WERI-Rb-1 (cell line): ENCODE results near the gene VTI1B.

Source experiments
- DNase-seq: peaks from one replicate; pipeline ENCODE4 v3.0.0-alpha.2; 2020
- H3K27ac ChIP-seq: fragments of 250-450 bp; sonication (Bioruptor Pico); 2 replicates; pipeline ENCODE4 v1.5.1; 2020; ENCODE audit warnings: mild to moderate bottlenecking, moderate library complexity
- H3K27me3 ChIP-seq: fragments of 250-450 bp; sonication (Bioruptor Pico); 2 replicates; pipeline ENCODE4 v1.5.1; 2021; ENCODE audit warnings: mild to moderate bottlenecking, low read depth, moderate library complexity; ENCODE audit not compliant: insufficient read depth, severe bottlenecking
- H3K36me3 ChIP-seq: fragments of 250-450 bp; sonication (Bioruptor Pico); 2 replicates; pipeline ENCODE4 v1.5.1; 2020; ENCODE audit warnings: mild to moderate bottlenecking, moderate library complexity
- H3K4me3 ChIP-seq: 2 replicates; pipeline ENCODE4 v1.5.1; 2011; ENCODE audit warnings: low read depth, mild to moderate bottlenecking, control low read depth, low read length
- H3K9me3 ChIP-seq: fragments of 250-450 bp; sonication (Bioruptor Pico); 2 replicates; pipeline ENCODE4 v1.5.1; 2021; ENCODE audit warnings: mild to moderate bottlenecking, moderate library complexity; ENCODE audit not compliant: severe bottlenecking
- TF ChIP-seq, protein P1 (sequence below): IDR thresholded peaks from 2 replicates; pipeline ENCODE4 v1.5.1; 2011; ENCODE audit warnings: low read depth, mild to moderate bottlenecking, control low read depth, inconsistent platforms, low read length

The VTI1B gene

DNA sequence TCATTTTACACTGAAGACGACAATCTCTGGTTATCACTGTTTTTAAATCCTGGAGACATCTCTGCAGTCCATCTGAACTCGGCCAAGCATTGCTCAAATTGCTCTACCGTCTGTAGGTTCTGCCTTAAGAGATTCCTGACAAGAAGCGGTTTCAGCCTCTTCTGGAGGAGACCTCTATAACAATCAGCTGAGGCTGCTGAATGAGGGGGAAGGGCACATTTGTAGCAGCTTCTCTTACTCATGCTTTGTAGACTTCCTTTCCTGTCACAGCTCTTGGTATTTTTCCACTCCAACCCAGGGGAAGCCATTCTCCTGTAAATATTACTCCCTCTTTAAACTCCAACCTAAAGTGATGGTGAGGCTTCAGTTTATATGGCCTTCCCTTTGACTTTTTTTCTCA lies 51.8 kb downstream of the VTI1B start:
- TF ChIP-seq, protein P1, sequence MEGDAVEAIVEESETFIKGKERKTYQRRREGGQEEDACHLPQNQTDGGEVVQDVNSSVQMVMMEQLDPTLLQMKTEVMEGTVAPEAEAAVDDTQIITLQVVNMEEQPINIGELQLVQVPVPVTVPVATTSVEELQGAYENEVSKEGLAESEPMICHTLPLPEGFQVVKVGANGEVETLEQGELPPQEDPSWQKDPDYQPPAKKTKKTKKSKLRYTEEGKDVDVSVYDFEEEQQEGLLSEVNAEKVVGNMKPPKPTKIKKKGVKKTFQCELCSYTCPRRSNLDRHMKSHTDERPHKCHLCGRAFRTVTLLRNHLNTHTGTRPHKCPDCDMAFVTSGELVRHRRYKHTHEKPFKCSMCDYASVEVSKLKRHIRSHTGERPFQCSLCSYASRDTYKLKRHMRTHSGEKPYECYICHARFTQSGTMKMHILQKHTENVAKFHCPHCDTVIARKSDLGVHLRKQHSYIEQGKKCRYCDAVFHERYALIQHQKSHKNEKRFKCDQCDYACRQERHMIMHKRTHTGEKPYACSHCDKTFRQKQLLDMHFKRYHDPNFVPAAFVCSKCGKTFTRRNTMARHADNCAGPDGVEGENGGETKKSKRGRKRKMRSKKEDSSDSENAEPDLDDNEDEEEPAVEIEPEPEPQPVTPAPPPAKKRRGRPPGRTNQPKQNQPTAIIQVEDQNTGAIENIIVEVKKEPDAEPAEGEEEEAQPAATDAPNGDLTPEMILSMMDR, result no peak
- Histone ChIP-seq H3K9me3 (no peaks in the 10 kb centered on the region), H3K4me3 (no peak overlapping the region), H3K36me3 (peaks cover 53% of the 10 kb centered on the region), H3K27ac (no peak overlapping the region), H3K27me3 (no peaks in the 10 kb centered on the region)
- DNase-seq, result no peak

DNA sequence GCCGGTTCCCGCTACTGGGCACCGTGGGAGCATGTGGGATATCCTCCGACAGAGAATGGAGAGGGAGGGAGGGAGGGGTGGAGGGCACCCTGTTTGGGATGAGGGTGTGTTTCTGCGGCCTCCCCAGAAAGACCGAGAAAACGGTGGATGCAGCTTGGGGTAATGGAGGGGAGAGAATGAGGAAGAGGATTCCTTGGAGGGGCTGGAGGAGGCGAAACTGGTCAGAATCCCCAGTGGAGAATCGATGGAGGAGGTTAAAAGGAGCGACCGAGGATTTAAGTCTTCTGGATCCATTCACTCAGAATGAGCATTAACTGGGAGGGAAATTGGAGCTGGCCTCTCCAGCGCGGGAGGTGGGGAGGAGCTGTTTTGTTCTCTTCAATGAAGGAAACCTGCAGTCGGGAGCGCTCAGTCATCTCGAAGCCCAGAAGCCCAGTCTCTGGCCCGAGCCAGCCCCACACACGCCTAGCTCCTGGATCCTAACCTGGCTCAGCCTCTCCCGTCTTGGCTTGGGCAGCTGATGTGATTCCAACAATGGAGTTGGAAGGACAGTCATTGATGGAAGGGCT lies 54.1 kb downstream of the VTI1B start:
- peak overlapping the region; percentile 55 for H3K27ac ChIP-seq
- TF ChIP-seq, protein P1, result no peak
- H3K27me3 ChIP-seq, result no peaks in the 10 kb centered on the region
- peak; percentile 35 for DNase-seq
- no peaks in the 10 kb centered on the region for H3K9me3 ChIP-seq
- peak overlapping the region; percentile 89 for H3K4me3 ChIP-seq
- H3K36me3 ChIP-seq, result peaks cover 44% of the 10 kb centered on the region

DNA sequence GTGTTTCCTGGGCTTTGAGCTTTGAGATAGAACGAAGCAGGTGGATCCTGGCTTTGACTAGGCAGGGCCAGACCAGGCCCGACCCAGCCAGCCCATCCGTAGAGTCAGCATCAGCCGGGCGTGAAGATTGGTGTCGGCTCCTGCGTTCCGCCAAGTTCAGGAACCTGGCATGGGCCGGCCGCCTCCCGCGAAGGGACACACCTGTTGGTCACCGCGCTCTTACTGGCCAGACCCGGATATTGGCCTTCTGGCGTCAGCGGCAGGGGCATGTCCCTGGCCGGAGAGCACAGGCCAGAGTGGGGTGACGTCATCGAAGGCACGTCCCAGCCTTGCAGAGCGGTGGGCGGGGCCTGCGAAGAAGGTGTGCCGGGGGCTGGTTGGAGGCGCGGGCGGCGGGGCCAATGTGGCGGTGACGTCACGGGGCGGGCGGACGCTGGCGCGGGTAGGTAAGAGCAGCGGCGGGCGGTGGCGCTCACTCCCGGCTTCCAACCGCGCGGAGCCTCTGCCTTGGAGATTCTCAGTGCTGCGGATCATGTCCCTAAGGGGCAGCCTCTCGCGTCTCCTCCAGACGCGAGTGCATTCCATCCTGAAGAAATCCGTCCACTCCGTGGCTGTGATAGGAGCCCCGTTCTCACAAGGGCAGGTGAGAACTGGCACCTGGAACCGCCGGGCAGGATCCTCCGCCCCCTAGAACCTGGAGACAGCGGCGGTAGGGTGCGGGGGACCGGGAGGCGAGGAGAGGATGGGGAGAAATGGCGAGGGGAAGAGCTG lies 54.8 kb downstream of the VTI1B start, which contains the start of gene ARG2:
ARG2 (plus strand) TSS at position 475 of the 771 bp plus-strand sequence; CDS start at position 533, 58 bp downstream.
- DNase-seq, result peak; percentile 99
- H3K27me3 ChIP-seq, result no peaks in the 10 kb centered on the region
- peak within 1 kb of the TSS; percentile 55 for H3K27ac ChIP-seq
- TF ChIP-seq, protein P1, result peak; percentile 34
- H3K36me3 ChIP-seq, result peaks cover 38% of the 10 kb centered on the region
- peak within 1 kb of the TSS; percentile 89 for H3K4me3 ChIP-seq
- H3K9me3 ChIP-seq, result no peaks in the 10 kb centered on the region

DNA sequence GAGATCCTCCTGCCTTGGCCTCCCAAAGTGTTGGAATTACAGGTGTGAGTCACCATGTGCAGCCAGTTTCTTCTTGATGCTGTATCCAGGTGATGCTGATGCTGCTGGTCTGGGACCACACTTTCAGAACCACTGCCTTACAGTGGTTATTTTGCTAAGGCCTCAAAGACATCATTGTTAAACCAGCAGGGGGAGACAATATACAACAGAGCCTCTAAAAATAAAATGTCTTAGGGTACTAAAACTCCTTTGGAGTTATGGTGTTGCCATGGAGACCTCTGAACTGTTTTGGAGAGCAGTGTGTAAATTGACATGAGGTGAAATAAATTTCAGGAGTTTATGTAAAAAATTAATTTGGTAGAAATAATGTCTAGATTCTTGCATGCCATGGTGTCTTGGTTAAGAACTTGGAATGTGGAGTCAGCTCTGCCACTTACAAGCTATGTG lies 55.8 kb downstream of the VTI1B start:
- Histone ChIP-seq H3K9me3 (no peaks in the 10 kb centered on the region), H3K36me3 (peaks cover 28% of the 10 kb centered on the region), H3K4me3 (no peak overlapping the region), H3K27ac (no peak overlapping the region), H3K27me3 (no peaks in the 10 kb centered on the region)
- no peak for DNase-seq
- TF ChIP-seq, protein P1, result peak; percentile 40; the same call in 1 of the 2 replicates

DNA sequence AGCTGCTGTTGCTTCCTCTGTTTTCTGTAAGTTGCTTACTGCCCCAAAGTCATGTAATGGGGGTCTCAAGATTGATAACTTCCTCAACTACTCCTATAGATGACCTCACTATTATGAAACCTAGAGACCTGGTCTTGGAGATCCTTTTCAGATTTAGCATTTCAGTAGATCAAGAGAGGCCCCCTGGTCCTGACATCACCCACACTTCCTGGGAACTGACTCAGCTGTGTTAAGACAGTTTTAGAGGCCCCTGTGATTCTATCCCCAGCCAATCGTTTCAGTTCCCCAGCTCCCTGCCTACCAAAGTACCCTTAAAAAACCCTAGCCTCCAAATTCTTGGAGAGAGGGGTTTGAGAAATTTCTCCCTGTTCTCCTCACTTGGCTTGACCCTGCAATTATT lies 63.9 kb downstream of the VTI1B start:
- DNase-seq, result no peak
- Histone ChIP-seq H3K27ac (no peak overlapping the region), H3K9me3 (no peaks in the 10 kb centered on the region), H3K4me3 (no peak overlapping the region), H3K27me3 (no peaks in the 10 kb centered on the region), H3K36me3 (no peaks in the 10 kb centered on the region)
- TF ChIP-seq, protein P1, result no peak
